Endometrium (tissue), 2 donors: ENCODE data around the gene EIF3J.
"Not testable (repeated sequence)": the region's sequence is repeated elsewhere in the genome, so short reads cannot be mapped to it uniquely, and the experiment has no call there.

Experiments used
- FAIRE-seq: peaks from 2 replicates; lab custom pipeline; 2012; peaks lifted over from hg19 to GRCh38; lab: Jason Lieb, UNC
- donor health status: control.
- donor health status: control.

Gene EIF3J

DNA sequence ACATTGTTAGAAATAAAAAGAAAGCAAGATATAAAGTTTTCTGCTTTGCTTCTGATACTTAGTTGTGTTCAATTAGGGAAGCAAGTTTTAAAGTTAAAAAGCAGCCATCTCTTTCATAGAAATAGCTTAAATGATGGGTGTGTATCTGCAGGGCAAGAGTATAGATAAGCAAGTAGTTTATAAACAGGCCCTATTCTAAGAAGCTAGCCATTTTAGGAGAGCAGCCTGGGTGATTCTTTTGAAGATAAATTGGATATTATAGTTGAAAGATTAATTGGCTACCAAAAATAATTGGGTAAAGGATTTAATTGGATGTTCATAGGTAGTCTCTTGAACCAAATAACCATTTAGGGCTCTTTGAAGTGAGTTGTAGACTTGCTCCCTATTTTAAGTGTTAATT is 5.6 kb downstream of the EIF3J start:
- no peak for FAIRE-seq

- not testable (repeated sequence) for FAIRE-seq
Observed at GRCh38 chr15:44544745-44545144, 7.8 kb downstream of the EIF3J start.

GRCh38 chr15:44545913-44546802 is 9.2 kb downstream of the EIF3J start:
- no peak for FAIRE-seq

- not testable (repeated sequence) for FAIRE-seq
Observed at GRCh38 chr15:44549152-44549551, 12.2 kb downstream of the EIF3J start.

GRCh38 chr15:44550256-44550655 is 13.3 kb downstream of the EIF3J start:
- FAIRE-seq: no peak

DNA sequence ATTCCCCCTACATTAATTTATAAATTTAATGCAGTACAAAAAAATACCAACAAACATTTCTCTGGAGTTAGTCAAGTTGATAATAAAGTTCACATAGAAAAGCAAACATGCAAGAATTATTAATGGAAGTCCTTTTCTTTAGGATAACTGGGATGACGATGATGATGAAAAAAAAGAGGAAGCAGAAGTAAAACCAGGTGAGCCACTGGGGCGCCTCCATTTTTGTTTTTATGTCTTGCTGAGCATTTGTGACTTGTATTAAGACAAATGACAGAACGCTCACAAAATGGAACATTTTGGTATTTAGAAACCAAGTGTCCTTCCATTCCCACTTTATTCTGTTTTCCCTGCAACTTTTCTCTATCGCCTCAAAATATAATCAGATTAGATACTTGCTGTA is 13.8 kb downstream of the EIF3J start:
- no peak for FAIRE-seq

DNA sequence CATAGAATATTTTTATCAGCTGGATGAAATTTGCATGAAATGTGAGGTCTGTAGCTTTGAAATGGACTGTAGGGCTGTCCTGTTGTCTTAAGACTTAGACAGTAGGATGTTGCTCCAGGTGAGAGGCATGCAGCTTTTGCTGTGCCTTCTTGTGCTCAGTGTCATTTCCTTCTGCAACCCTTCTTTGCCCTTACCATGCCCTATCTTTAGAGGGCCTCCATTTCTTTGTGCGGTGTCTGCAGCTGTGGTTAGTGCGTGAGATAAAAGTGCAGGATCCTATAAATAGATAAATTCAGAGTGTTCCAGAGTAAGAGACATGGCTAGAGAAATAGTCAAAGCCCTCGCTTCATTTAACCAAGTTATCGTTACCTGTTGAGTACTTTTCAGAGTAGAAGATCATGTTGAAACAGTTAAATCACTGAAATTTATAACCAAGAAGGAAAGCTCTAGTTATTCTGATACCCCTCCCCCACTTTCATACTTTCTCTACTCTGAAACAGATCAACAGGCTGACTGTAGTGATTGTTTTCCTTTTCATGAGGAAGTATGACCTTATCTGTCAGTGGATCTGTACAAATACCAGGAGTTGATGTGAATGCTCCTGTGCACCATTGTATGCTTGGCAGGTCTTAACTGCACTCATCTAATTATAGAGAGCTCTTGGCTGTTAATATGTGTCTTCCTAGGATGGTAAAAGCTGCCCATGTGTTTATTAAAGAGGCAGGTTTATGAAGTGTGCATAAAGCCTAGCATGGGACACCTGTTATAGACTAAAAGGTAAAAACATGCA is 18.2 kb downstream of the EIF3J start:
- no peak for FAIRE-seq

GRCh38 chr15:44560926-44561325 is 24.0 kb downstream of the EIF3J start:
- FAIRE-seq: not testable (repeated sequence)

DNA sequence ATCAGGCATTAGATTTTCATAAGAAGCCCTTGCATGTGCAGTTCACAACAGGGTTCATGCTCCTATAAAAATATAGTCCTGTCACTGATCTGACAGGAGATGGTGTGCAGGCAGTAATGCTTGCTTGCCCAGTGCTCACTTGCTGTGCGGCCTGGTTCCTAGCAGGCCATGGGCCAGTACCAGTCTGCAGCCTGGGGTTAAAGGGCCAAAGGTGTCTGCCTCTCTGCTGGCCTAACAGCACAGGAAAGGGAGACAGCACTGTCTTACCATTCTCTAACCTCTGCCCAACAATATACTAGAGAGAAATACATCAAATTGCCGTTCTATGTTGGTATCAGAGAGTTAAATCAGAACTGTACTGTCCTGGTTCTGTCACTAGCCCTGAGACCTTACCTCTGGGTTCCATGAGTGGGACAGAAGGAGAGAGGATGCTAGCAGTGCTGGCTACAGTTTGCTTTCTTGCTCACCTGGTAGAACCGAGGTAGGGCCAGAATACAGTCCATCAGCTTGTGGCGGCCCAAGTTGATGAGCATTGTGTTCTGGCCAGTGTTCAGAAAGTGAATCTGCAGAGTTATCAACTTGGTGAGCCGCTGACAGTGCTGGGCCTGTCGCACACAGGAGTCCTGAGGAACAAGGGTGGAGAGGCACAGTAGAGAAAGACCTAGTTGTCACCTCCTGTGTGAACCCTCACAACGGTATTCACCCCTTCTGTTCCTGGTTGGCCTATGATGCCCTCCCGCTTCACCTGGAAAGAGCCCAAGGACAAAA is 28.6 kb downstream of the EIF3J start:
- FAIRE-seq: no peak

- FAIRE-seq: no peak
Observed at GRCh38 chr15:44566155-44566540, 29.2 kb downstream of the EIF3J start.

DNA sequence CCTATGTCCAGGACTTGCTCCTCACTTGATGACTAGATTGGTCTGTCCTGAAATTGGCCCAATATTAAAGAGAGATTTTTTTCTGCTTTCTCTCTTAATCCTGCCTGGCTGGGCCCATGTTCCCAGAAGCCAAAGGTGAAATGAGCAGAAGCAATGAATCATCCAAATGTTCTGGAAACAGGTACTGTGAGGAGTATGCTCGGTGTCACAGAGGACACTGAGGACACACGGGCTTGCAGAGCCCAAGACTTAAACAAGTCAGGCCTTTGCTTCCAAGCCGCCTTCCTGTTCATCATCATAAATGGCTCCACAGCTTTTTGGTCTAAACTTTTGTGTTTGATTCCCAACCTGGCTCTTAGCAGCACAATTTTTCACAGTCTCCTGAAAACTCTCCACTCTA is 31.4 kb downstream of the EIF3J start:
- no peak for FAIRE-seq

- no peak for FAIRE-seq
Observed at GRCh38 chr15:44569316-44569715, 32.4 kb downstream of the EIF3J start.

DNA sequence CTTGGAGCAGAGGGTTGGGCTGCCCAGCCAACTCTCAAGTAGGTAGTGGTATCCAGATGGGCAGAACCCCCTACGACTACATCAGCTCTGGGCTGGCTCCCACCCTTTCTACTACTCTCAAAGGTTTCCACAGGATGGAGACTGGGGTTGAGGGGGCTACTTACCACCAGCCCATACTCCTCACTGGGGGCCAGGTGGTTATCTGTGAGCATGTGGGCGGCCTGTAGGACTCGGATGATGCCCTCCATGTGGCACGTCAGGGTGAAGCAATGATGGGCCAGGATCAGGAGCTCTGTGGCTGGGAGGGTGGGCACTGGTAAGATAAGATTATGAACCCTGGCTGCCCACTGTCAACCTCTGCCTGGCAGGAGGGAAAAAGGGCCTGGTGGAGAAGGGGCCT is 33.4 kb downstream of the EIF3J start:
- no peak for FAIRE-seq

GRCh38 chr15:44573386-44573785 is 36.4 kb downstream of the EIF3J start:
- FAIRE-seq: no peak

DNA sequence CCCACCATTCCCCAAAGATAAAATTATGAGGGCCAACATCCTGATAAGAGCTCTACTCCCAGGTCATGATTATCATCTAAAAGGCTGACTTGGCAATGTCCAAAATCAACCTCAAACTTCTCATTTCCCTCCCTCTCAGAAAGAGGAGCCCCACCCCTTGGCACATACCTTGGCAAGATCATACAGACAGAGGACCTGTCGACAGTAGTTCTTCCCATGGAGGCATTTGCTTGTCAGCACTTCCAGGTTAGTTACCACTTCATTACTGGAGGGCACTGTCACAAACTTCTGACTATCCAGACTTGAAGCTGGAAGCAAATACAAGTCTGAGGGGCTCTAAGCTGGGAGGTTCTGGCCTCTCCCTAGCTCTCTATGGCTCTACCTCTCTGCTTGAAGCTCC is 37.8 kb downstream of the EIF3J start:
- FAIRE-seq: no peak

DNA sequence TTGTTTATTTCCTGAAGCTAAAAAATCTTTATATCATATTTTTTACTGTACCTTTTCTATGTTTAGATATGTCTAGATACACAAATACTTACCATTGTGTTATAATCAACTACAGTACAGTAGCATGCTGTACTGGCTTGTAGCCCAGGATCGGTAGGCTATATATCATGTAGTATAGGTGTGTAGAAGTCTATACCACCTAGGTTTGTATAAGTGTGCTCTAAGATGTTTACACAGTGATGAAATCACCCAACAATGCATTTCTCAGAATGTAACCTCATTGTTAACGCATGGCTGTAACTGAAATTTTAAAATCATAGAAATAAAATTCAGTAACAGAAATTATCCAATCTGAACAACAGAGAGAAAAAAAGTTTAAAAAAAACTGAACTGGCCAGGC is 43.2 kb downstream of the EIF3J start:
- no peak for FAIRE-seq

DNA sequence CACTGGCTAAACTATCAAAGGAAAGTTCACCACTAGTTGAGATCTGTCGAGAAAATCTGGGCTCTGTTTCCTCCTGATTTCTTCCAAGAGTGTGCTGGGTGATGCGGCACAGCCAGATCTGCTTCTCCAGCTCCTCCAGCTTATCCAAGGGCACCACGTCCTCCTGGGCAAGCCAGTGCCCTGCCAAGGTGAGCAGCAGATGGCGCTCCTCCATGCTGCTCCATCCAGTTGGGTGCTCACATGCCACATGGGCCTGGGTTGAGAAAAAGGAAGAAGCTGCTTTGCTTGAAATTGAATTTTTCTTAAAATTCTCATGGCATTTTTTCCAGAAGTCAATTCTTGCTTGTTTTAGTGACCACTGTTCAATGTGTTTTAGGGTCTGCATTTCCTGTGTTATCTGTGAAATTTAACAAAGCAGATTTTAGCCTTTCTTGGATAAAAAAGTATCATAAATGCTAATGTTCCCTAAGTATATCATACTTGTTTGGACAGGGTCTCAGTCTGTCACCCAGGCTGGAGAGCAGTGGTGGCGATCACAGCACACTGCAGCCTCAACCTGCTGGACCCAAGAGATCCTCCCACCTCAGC is 47.3 kb downstream of the EIF3J start:
- FAIRE-seq: no peak

DNA sequence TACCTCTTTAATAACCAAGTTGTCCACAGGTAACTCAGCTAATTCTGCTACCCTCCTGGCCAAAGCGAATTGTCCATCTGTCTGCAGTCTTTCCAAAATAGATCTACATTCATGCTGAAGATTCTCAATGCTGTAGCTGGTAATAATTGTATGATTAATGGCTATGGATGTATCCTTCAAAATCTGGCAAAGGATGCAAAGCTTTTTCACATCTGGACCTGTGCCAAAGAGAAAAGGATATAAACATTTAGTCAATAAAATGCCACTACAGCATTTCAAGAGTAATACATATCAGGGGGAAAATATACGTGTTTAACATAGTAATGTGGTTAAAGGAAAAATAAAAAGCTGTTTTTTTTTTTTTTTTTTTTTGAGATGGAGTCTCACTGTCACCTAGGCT is 48.7 kb downstream of the EIF3J start:
- FAIRE-seq: no peak

- no peak for FAIRE-seq
Observed at GRCh38 chr15:44588541-44588940, 51.6 kb downstream of the EIF3J start.

DNA sequence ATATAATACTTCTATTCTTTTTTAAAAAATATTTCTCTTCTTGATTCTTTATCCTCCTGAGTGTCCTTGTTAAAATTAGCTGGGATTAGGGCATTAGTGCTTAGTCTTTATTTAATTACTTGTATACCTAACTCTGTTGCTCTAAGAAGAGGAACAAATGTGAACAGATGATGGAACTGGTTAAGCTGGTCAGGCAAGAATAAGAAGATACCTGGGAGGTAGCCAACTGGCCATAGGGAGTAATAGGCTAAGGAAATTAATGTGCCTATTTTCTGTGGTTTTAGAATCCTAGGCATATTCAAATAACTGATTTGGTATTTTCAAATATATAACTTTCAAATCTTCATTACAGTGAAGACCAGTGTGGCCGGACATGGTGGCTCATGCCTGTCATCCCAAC is 54.4 kb downstream of the EIF3J start:
- no peak for FAIRE-seq

DNA sequence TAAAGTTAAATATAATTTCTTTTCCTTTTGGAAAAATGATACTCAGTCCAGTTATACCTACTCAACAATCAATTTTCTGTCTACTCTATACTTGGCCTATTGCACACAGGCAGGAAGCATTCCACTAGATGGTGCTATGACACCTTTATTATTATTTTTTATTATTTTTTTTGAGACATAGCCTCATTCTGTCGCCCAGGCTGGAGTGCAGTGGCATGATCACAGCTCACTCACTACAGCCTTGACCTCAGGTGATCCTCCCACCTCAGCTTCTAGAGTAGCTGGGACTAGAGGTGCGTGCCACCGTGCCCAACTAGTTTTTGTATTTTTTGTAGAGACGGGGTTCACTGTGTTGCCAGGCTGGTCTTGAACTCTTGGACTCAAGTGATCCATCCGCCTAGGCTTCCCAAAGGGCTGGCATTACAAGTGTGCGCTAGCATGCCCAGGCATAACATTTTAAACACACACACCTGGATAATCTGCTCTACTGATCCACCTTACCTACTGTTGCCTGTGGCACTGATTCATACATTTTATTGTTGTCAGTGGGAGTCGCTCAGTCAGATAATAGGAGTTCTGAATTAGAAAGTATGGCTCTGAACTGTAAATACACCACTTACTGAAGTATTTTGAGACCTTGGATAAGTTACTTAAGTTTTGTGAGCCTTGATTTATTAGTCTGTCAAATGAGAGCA is 56.2 kb downstream of the EIF3J start:
- no peak for FAIRE-seq

- FAIRE-seq: no peak
Observed at GRCh38 chr15:44595246-44595645, 58.3 kb downstream of the EIF3J start.
